ENCODE results near the gene TMC2. TPM values are rescaled to one million over a fixed set of nuclear protein-coding genes. Genes with fewer than 3 reads are reported as not detected.

TMC2 gene
- total and polyA plus RNA-seq, 2 of the 8 experiments (the other 6 are each of a cell fraction or from before 2014, with no cell fraction given): not detected

GRCh38 chr20:2657241-2657640 lies 120.9 kb downstream of the TMC2 start:
- no peak overlapping the region for H4K8ac ChIP-seq (ENCODE audit: extremely low read depth, insufficient read depth, low read length)
- TF ChIP-seq RBBP5 (IDR thresholded peaks at IDR 0.05; ENCODE audit: borderline replicate concordance, low read depth, low read length) (no peak), POLR2AphosphoS5 (IDR thresholded peaks at IDR 0.05; ENCODE audit: low read depth, low read length) (peak; percentile 56)
- no peak overlapping the region for H3K4me2 ChIP-seq (ENCODE audit: insufficient read depth in 1 of 2, low read depth in 2 of 2, low read length in 2 of 2)
- POLR2A ChIA-PET (ENCODE audit: partially characterized antibody): interaction anchor here (0.7 to 28.5 kb wide), 9 partner anchors 8 to 190 kb away, joined by 3 to 463 read pairs (median 6); partner anchors contain the start of genes IDH3B, NOP56 and SNRPB
- no peak for FAIRE-seq
- no peak overlapping the region for H2AFZ ChIP-seq (ENCODE audit: low read length)
- no peak overlapping the region for H2BK12ac ChIP-seq (ENCODE audit: low read depth, low read length)
- no peak overlapping the region for H3K14ac ChIP-seq (ENCODE audit: insufficient read length)
- H4K20me1 ChIP-seq (replicated peaks in 1 of 2; ENCODE audit: control insufficient read depth in 1 of 2, insufficient read depth in 2 of 2, low read length in 2 of 2): peaks cover 40 to 49% of the 10 kb centered on the region in 2 experiments
- H4K91ac ChIP-seq (replicated peaks; ENCODE audit: insufficient read length, low read length): no peak overlapping the region
- CTCF ChIA-PET (ENCODE audit: partially characterized antibody): interaction anchor here (0.6 to 2.1 kb wide), 3 partner anchors 31 to 641 kb away, joined by 3 to 5 read pairs (median 3); no protein-coding TSS in a partner anchor
- no peak overlapping the region for H2BK120ac ChIP-seq (replicated peaks; ENCODE audit: low read depth, low read length)
- H3K23me2 ChIP-seq (ENCODE audit: low read depth, low read length): peaks cover 10% of the 10 kb centered on the region
- H2AK5ac ChIP-seq (ENCODE audit: low read depth, low read length): no peak overlapping the region
- no peak overlapping the region for H3K23ac ChIP-seq (ENCODE audit: insufficient read length)
- 95% methylated on average over 5 of the region's 5 CpGs; no CpG with 5 or more reads in 1 of the 2 experiments for WGBS, 2 experiments (ENCODE audit: extremely low coverage in 1 of 2, insufficient coverage in 1 of 2, insufficient read length in 1 of 2, insufficient replicate concordance in 2 of 2, low coverage in 1 of 2, low lambda C conversion rate in 2 of 2, missing lambda C conversion rate in 1 of 2)
- peaks cover 41 to 90% (median 68%) of the 10 kb centered on the region in 4 experiments for H3K36me3 ChIP-seq (ENCODE audit: control insufficient read depth in 2 of 4, insufficient read depth in 4 of 4, low read length in 3 of 4)
- peaks cover 0 to 5% (median 3%) of the 10 kb centered on the region in 4 experiments; a peak in 5 of 7 replicates for H3K4me1 ChIP-seq (replicated peaks in 1 of 4; ENCODE audit: control insufficient read depth in 3 of 4, insufficient read depth in 4 of 4, low read length in 3 of 4)
- H3K9me3 ChIP-seq (ENCODE audit: insufficient read depth in 2 of 2, low read depth in 1 of 2, low read length in 1 of 2): no peaks in the 10 kb centered on the region
- no peak overlapping the region for H2BK15ac ChIP-seq (ENCODE audit: low read length)
- H2BK20ac ChIP-seq (ENCODE audit: low read length): no peak overlapping the region
- peaks cover 9% of the 10 kb centered on the region for H3K79me1 ChIP-seq (ENCODE audit: low read depth, low read length)
- H3K56ac ChIP-seq (replicated peaks; ENCODE audit: insufficient read length, low read depth, low read length): no peak overlapping the region
- no peaks in the 10 kb centered on the region for H3K27me3 ChIP-seq (replicated peaks in 1 of 4; ENCODE audit: control insufficient read depth in 3 of 4, extremely low read depth in 1 of 4, insufficient read depth in 3 of 4, low read length in 3 of 4)
- H3K18ac ChIP-seq (ENCODE audit: extremely low read depth, low read length): no peak overlapping the region
- H2BK5ac ChIP-seq (ENCODE audit: low read depth, low read length): no peak overlapping the region
- H3K4ac ChIP-seq (replicated peaks; ENCODE audit: insufficient read length, low read depth, low read length): no peak overlapping the region
- no peak for DNase-seq (ENCODE audit: low read depth in 1 of 2, low spot score in 2 of 2)
- no peak overlapping the region for H3K27ac ChIP-seq (ENCODE audit: low read depth, low read length)
- peaks cover 21 to 34% of the 10 kb centered on the region in 2 experiments for H3K79me2 ChIP-seq (ENCODE audit: control insufficient read depth in 1 of 2, insufficient read depth in 2 of 2, low read length in 2 of 2)
- no peak overlapping the region for H3K9ac ChIP-seq (replicated peaks in 1 of 4; ENCODE audit: extremely low read depth in 1 of 4, low read depth in 3 of 4, low read length in 3 of 4)
- no peak overlapping the region for H3K4me3 ChIP-seq (ENCODE audit: extremely low read depth in 1 of 4, insufficient read depth in 2 of 4, low read depth in 3 of 4, low read length in 4 of 4)
- H4K5ac ChIP-seq (ENCODE audit: insufficient read length, low read depth, low read length): no peak overlapping the region

Data from H1 (cell line).